ENCODE results near the gene PRDM5. TPM values are rescaled to one million over a fixed set of nuclear protein-coding genes. Genes with fewer than 3 reads are reported as not detected.

Gene PRDM5
- total and polyA plus RNA-seq, 2 donors (not counting 3 experiments of a cell fraction or from before 2014, with no cell fraction given) = 2.2 to 8.1 TPM

DNA sequence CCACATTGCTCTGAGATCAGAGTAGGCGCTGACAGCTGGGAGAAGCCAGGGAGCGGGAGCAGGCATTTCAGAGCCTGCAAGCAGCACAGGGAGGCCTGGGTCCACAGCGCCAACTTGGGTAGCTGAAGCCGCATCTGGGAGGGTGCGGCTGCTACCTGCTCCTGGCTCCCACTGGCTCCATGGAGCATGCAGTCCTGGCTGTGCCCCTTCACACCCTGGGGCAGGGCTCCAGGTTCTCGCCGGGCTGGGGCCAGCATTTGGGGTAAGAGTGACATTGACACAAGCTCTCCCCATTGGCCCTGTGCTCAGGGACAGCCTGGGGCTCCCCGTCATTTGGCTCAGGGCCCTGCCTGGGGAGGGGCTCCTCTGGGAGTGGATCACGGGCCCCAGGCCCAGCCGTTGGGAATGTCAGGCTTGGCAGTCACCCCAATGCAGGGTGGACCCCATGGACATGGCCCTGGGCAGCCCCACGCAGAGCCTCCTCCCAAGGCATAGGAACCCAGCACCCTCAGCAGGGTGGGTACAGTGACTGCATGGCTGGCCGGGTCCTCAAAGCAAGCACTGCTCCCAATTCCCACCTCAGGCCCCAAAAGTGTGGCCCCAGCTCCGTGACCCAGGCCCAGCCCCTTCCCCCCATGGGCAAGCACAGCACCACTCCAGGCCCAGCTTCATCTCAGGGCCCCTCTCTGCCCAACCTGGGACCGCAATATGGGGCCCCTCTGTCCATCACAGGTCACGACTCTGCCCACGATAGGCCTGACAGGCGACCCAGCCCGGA, 82.4 kb downstream of the PRDM5 start:
- H3K27ac ChIP-seq (ENCODE audit: insufficient read depth, low read depth, low read length) = no peak overlapping the region
- no peak overlapping the region for H3K9ac ChIP-seq (replicated peaks; ENCODE audit: extremely low read depth, insufficient read depth, low read length)
- H3K4me1 ChIP-seq (ENCODE audit: control insufficient read depth, extremely low read depth, insufficient read depth, low read length) = no peaks in the 10 kb centered on the region
- intact Hi-C loops (cut with micrococcal nuclease) = no loop called here
- no peaks in the 10 kb centered on the region for H3K36me3 ChIP-seq (ENCODE audit: control insufficient read depth in 2 of 2, extremely low read depth in 1 of 2, insufficient read depth in 2 of 2, low read length in 2 of 2)
- no TSS peak for BruUV-seq (replicated peaks)
- TF ChIP-seq, protein P1, sequence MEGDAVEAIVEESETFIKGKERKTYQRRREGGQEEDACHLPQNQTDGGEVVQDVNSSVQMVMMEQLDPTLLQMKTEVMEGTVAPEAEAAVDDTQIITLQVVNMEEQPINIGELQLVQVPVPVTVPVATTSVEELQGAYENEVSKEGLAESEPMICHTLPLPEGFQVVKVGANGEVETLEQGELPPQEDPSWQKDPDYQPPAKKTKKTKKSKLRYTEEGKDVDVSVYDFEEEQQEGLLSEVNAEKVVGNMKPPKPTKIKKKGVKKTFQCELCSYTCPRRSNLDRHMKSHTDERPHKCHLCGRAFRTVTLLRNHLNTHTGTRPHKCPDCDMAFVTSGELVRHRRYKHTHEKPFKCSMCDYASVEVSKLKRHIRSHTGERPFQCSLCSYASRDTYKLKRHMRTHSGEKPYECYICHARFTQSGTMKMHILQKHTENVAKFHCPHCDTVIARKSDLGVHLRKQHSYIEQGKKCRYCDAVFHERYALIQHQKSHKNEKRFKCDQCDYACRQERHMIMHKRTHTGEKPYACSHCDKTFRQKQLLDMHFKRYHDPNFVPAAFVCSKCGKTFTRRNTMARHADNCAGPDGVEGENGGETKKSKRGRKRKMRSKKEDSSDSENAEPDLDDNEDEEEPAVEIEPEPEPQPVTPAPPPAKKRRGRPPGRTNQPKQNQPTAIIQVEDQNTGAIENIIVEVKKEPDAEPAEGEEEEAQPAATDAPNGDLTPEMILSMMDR (IDR thresholded peaks at IDR 0.05; ENCODE audit: extremely low read depth in 1 of 2, insufficient read depth in 1 of 2, low read depth in 1 of 2, low read length in 2 of 2) = no peak
- no peak for TF ChIP-seq MYC (IDR thresholded peaks at IDR 0.05; ENCODE audit: low read depth, low read length)
- no peak for TF ChIP-seq POLR2A (IDR thresholded peaks at IDR 0.05; ENCODE audit: low read depth, low read length)
- TF ChIP-seq FOS (IDR thresholded peaks at IDR 0.05; ENCODE audit: borderline replicate concordance, insufficient read depth, low read length) = no peak
- ChIA-PET POLR2A (no interaction called here), CTCF (no interaction called here)
- no peak overlapping the region for H3K4me3 ChIP-seq (replicated peaks in 1 of 3; ENCODE audit: insufficient read depth in 1 of 3, low read depth in 1 of 3, low read length in 3 of 3)
- H3K79me2 ChIP-seq (ENCODE audit: control insufficient read depth, insufficient read depth, low read length) = no peaks in the 10 kb centered on the region
- FAIRE-seq (no peak), DNase-seq (ENCODE audit: low read depth, low spot score) (no peak)
- H3K4me2 ChIP-seq (ENCODE audit: insufficient read depth, low read length) = no peak overlapping the region
- dilution Hi-C loops (cut with MboI; ENCODE audit: extremely low pct_ligation_motif_present, low sequenced_read_pairs) = no loop called here
- no peak overlapping the region for H2AFZ ChIP-seq (ENCODE audit: low read depth, low read length)
- no peaks in the 10 kb centered on the region for H3K9me3 ChIP-seq (replicated peaks; ENCODE audit: control insufficient read depth, insufficient read depth, low read length)
- H3K27me3 ChIP-seq (ENCODE audit: control insufficient read depth in 2 of 2, insufficient read depth in 2 of 2, low read length in 2 of 2) = no peaks in the 10 kb centered on the region
- no peaks in the 10 kb centered on the region for H4K20me1 ChIP-seq (replicated peaks; ENCODE audit: control insufficient read depth, extremely low read depth, insufficient read depth, low read length)
- H3K9me1 ChIP-seq (replicated peaks; ENCODE audit: control insufficient read depth, extremely low read depth, insufficient read depth, low read length) = no peaks in the 10 kb centered on the region

DNA sequence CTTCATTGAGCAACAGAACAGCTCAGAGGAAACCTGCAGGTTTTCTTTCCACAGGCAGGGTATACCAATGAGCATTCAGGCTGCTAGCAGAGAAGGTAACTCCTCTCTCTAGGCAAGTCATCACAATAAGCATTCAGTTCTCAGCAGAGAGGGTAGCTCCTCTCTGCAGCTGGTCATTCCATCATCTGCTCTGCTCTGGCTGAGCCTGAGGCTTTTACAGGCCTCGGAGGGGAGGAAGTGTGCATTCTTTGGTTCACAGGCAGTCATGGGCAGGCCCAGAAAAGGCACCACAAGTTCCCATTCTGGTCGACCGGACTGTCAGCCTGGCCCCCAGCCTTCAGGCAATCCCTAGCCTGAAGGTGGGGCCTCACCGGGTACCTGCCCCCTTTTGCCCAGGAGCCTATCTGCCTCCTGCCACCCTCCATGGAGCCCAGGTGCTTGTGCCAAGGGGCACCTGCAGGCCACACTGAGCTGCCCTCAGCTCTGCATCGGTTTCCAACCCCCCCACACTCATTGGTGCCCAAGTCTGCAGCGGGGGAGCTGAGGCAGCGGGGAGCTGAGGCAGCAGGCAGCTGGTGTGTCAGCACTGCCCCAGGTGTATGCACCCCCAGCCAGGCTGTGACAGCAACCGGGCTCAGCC, 83.1 kb downstream of the PRDM5 start:
- dilution Hi-C loops (cut with MboI; ENCODE audit: extremely low pct_ligation_motif_present, low sequenced_read_pairs) = no loop called here
- Histone ChIP-seq H3K9ac (replicated peaks; ENCODE audit: extremely low read depth, insufficient read depth, low read length) (no peak overlapping the region), H3K9me1 (replicated peaks; ENCODE audit: control insufficient read depth, extremely low read depth, insufficient read depth, low read length) (no peaks in the 10 kb centered on the region), H3K4me1 (ENCODE audit: control insufficient read depth, extremely low read depth, insufficient read depth, low read length) (no peaks in the 10 kb centered on the region), H3K4me3 (replicated peaks in 1 of 3; ENCODE audit: insufficient read depth in 1 of 3, low read depth in 1 of 3, low read length in 3 of 3) (no peak overlapping the region), H4K20me1 (replicated peaks; ENCODE audit: control insufficient read depth, extremely low read depth, insufficient read depth, low read length) (no peaks in the 10 kb centered on the region), H3K27ac (ENCODE audit: insufficient read depth, low read depth, low read length) (no peak overlapping the region), H3K4me2 (ENCODE audit: insufficient read depth, low read length) (no peak overlapping the region), H3K9me3 (replicated peaks; ENCODE audit: control insufficient read depth, insufficient read depth, low read length) (no peaks in the 10 kb centered on the region), H2AFZ (ENCODE audit: low read depth, low read length) (no peak overlapping the region), H3K27me3 (ENCODE audit: control insufficient read depth in 2 of 2, insufficient read depth in 2 of 2, low read length in 2 of 2) (no peaks in the 10 kb centered on the region), H3K79me2 (ENCODE audit: control insufficient read depth, insufficient read depth, low read length) (no peaks in the 10 kb centered on the region), H3K36me3 (ENCODE audit: control insufficient read depth in 2 of 2, extremely low read depth in 1 of 2, insufficient read depth in 2 of 2, low read length in 2 of 2) (no peaks in the 10 kb centered on the region)
- TF ChIP-seq GATA2 (IDR thresholded peaks at IDR 0.05; ENCODE audit: insufficient read depth, insufficient read length, low read depth, low read length) (no peak), POLR2AphosphoS5 (IDR thresholded peaks at IDR 0.05; ENCODE audit: insufficient read depth, low read depth, low read length) (no peak), POLR2A (IDR thresholded peaks at IDR 0.05; ENCODE audit: low read depth, low read length) (no peak), EZH2 (IDR thresholded peaks at IDR 0.05; ENCODE audit: borderline replicate concordance, low read depth, low read length, severe bottlenecking) (no peak), JUN (IDR thresholded peaks at IDR 0.05; ENCODE audit: borderline replicate concordance, insufficient read depth, insufficient read length, low read depth) (no peak), FOS (IDR thresholded peaks at IDR 0.05; ENCODE audit: borderline replicate concordance, insufficient read depth, low read length) (no peak), MYC (IDR thresholded peaks at IDR 0.05; ENCODE audit: low read depth, low read length) (no peak)
- TF ChIP-seq, protein P2, sequence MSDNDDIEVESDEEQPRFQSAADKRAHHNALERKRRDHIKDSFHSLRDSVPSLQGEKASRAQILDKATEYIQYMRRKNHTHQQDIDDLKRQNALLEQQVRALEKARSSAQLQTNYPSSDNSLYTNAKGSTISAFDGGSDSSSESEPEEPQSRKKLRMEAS (IDR thresholded peaks at IDR 0.05; ENCODE audit: insufficient read depth, insufficient read length) = no peak
- TF ChIP-seq, protein P1 (IDR thresholded peaks at IDR 0.05; ENCODE audit: extremely low read depth in 1 of 2, insufficient read depth in 1 of 2, low read depth in 1 of 2, low read length in 2 of 2) = no peak
- no peak for DNase-seq (ENCODE audit: low read depth, low spot score)
- intact Hi-C loops (cut with micrococcal nuclease) = no loop called here
- no TSS peak for BruUV-seq (replicated peaks)
- FAIRE-seq = no peak
- POLR2A ChIA-PET = no interaction called here
- CTCF ChIA-PET = no interaction called here

Data from endothelial cell of umbilical vein (primary cell).